GM21367 (cell line): Measurements from ENCODE around the gene CNTN5.

ENCODE experiments used
- ATAC-seq: cut with Tn5 transposase; IDR thresholded peaks from one replicate; pipeline ENCODE4 v1.9.1; 2021; ENCODE audit not compliant: unreplicated experiment

The CNTN5 gene

GRCh38 chr11:100396266-100396665 lies 1375.5 kb downstream of the CNTN5 start:
- ATAC-seq, result no peak

GRCh38 chr11:100397401-100397800 lies 1376.7 kb downstream of the CNTN5 start:
- ATAC-seq, result no peak

GRCh38 chr11:100403816-100404215 lies 1383.1 kb downstream of the CNTN5 start:
- ATAC-seq, result no peak

- no peak for ATAC-seq
These were observed 1384.2 kb downstream of the CNTN5 start for GRCh38 chr11:100404907-100405306.
